Gastroesophageal sphincter (tissue), 4 donors: Measurements from ENCODE around the gene RPN1. TPM values are rescaled to one million over a fixed set of nuclear protein-coding genes. Genes with fewer than 3 reads are reported as not detected.
"Not testable (repeated sequence)": the region's sequence is repeated elsewhere in the genome, so short reads cannot be mapped to it uniquely, and the experiment has no call there.

Experiments used
- ATAC-seq: fragments of 150-250 bp; one replicate; pipeline ENCODE4 v1.9.1; 2016; ENCODE audit warnings: mild to moderate bottlenecking, moderate library complexity
- H3K27ac ChIP-seq, 4 donors: fragments of 200-600 bp; sonication (generic) in 3 of 4; 1 replicate in 3 of 4; 2 replicates in 1 of 4; pipeline ENCODE4 v1.5.1; 2016 to 2019
- H3K27me3 ChIP-seq: fragments of 200-600 bp; sonication (generic); one replicate; pipeline ENCODE4 v1.5.1; 2019
- H3K36me3 ChIP-seq, 2 donors: fragments of 200-600 bp; sonication (generic); one replicate each; pipeline ENCODE4 v1.5.1; 2019; ENCODE audit warnings: control low read depth in 1 of 2
- H3K4me1 ChIP-seq, 3 donors: fragments of 200-600 bp; sonication (generic); 1 replicate in 2 of 3; 2 replicates in 1 of 3; pipeline ENCODE4 v1.5.1; 2016 to 2019; ENCODE audit warnings: control low read depth in 2 of 3
- H3K4me3 ChIP-seq, 2 donors: fragments of 200-600 bp; sonication (generic); one replicate each; pipeline ENCODE4 v1.5.1; 2019; ENCODE audit warnings: mild to moderate bottlenecking in 1 of 2, moderate library complexity in 1 of 2
- H3K9me3 ChIP-seq, 3 donors: fragments of 200-600 bp; sonication (generic); one replicate each; pipeline ENCODE4 v1.5.1; 2017 to 2019; ENCODE audit warnings: control low read depth in 2 of 3
- EP300 ChIP-seq: sonication (generic); formaldehyde crosslinking; IDR thresholded peaks from one replicate; pipeline ENCODE4 v1.6.1; 2017; ENCODE audit warnings: antibody characterized with exemption, mild to moderate bottlenecking
- POLR2A ChIP-seq, 2 donors: fragments of 450-650 bp; IDR thresholded peaks; one replicate each; pipeline ENCODE4 v1.6.1; 2017; ENCODE audit warnings: antibody characterized with exemption in 2 of 2, mild to moderate bottlenecking in 2 of 2, moderate library complexity in 1 of 2
- POLR2AphosphoS5 ChIP-seq: sonication (generic); formaldehyde crosslinking; IDR thresholded peaks from one replicate; pipeline ENCODE4 v1.6.1; 2017; ENCODE audit warnings: antibody characterized with exemption
- WGBS, 2 donors: methylation state at CpG; one replicate each; pipeline ENCODE4 v1.1.5; 2018; ENCODE audit warnings: low coverage in 1 of 2; 5-methylcytosine and 5-hydroxymethylcytosine counted together
- total RNA-seq, 4 donors: library from RNA; depleted of rRNA; stranded (reverse); fragments of >200 nt; gene quantifications; one replicate each; pipeline ENCODE4 v1.1.0, GENCODE V29; 2016
- TF ChIP-seq, protein P1 (sequence below), 4 experiments: fragments of 200-600 bp in 2 of 4; fragments of 450-650 bp in 2 of 4; sonication (generic) in 1 of 4; IDR thresholded peaks; one replicate each; pipeline ENCODE4 v1.5.1; 2017 to 2019; ENCODE audit warnings: antibody characterized with exemption in 4 of 4, mild to moderate bottlenecking in 2 of 4, moderate library complexity in 2 of 4

Gene RPN1
- total RNA-seq, 4 donors from 2014 or later = 144 to 243 (median 182) TPM

DNA sequence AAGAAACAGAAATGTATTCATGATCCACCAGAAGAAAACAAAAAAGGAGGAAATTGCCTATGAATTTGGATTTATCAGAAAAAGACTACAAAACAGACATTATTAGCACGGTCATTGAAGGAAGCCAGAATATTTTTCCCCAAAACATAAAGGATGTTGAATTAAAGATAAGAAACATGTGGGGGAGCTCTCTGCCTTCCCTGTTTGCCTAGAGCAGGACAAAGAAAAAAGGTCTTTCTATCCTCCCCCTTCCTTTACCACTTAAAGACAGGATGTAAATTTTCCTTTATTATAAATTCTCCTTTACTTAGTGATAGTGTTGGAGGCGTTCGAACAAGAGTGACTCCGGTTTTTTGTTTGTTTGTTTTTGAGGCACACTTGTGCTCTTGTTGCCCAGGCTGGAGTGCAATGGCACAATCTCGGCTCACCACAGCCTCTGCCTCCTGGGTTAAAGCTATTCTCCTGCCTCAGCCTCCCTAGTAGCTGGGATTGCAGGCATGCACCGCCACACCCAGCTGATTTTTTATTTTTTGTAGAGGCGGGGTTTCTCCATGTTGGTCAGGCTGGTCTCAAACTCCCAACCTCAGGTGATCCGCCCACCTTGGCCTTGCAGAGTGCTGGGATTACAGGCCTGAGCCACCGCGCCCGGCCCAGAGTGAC, 14.9 kb upstream of the RPN1 start:
- Histone ChIP-seq H3K4me3 (no peak overlapping the region), H3K27ac (no peak overlapping the region), H3K4me1 (no peaks in the 10 kb centered on the region), H3K36me3 (no peaks in the 10 kb centered on the region), H3K9me3 (no peaks in the 10 kb centered on the region), H3K27me3 (peaks cover 3% of the 10 kb centered on the region)
- TF ChIP-seq POLR2A (IDR thresholded peaks at IDR 0.05) = no peak
- no peak for TF ChIP-seq POLR2AphosphoS5
- TF ChIP-seq, protein P1, sequence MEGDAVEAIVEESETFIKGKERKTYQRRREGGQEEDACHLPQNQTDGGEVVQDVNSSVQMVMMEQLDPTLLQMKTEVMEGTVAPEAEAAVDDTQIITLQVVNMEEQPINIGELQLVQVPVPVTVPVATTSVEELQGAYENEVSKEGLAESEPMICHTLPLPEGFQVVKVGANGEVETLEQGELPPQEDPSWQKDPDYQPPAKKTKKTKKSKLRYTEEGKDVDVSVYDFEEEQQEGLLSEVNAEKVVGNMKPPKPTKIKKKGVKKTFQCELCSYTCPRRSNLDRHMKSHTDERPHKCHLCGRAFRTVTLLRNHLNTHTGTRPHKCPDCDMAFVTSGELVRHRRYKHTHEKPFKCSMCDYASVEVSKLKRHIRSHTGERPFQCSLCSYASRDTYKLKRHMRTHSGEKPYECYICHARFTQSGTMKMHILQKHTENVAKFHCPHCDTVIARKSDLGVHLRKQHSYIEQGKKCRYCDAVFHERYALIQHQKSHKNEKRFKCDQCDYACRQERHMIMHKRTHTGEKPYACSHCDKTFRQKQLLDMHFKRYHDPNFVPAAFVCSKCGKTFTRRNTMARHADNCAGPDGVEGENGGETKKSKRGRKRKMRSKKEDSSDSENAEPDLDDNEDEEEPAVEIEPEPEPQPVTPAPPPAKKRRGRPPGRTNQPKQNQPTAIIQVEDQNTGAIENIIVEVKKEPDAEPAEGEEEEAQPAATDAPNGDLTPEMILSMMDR (IDR thresholded peaks at IDR 0.05) = no peak
- TF ChIP-seq EP300 = no peak
- no peak for ATAC-seq
- WGBS, 2 donors = 48 to 73% methylated on average over 5 to 10 of the region's 11 CpGs

DNA sequence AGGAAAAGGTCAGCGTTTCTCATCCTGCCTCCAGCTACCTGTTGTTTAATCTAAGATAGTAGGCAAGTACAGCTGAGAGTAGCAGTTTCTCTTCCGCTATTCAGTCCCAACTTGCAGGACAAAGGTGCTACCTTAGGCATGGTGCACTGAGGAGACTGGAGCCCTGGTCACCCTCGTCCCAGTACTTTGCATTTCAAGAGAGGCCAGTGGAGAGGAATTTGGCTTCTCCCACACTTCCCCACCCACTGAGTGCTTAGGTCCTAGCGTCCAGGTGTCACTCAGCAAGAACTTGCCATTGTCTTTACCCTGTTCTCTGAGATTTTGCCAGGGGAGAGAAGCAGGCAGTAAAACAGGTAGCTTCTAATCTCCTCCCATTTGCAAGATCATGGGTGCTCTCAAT, 12.5 kb upstream of the RPN1 start:
- no peak for TF ChIP-seq EP300
- no peak for TF ChIP-seq POLR2A (IDR thresholded peaks at IDR 0.05)
- TF ChIP-seq, protein P1 (IDR thresholded peaks at IDR 0.05) = no peak
- no peak for TF ChIP-seq POLR2AphosphoS5
- Histone ChIP-seq H3K9me3 (no peaks in the 10 kb centered on the region), H3K27me3 (peaks cover 3% of the 10 kb centered on the region), H3K36me3 (no peaks in the 10 kb centered on the region), H3K4me3 (no peak overlapping the region), H3K27ac (no peak overlapping the region), H3K4me1 (no peaks in the 10 kb centered on the region)
- WGBS, 2 donors = 83 to 100% methylated on average over 2 to 3 of the region's 4 CpGs
- ATAC-seq = no peak

DNA sequence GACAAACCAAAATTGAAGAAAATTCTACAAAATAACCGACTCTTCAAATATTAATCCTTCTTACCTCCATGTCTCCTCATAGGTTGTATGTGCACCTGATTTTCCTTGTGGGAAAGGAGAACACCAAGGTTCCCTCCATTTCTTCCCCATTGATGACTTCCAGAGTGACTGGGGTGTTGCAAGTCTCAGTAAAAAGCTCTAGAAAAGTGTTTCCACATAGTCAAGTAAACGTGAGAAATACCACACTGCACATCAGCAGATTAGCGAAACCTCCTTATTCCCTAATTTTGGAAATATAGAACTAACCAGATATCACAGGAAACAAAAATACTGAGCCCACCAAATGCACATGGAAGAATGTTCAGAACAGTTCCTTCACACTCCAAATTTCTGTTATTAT, 4.9 kb upstream of the RPN1 start:
- TF ChIP-seq, protein P1 (IDR thresholded peaks at IDR 0.05) = no peak
- TF ChIP-seq POLR2AphosphoS5 (no peak), EP300 (no peak), POLR2A (IDR thresholded peaks at IDR 0.05) (no peak)
- Histone ChIP-seq H3K27me3 (no peaks in the 10 kb centered on the region), H3K9me3 (no peaks in the 10 kb centered on the region), H3K36me3 (no peaks in the 10 kb centered on the region), H3K4me3 (no peak overlapping the region), H3K27ac (no peak overlapping the region), H3K4me1 (peaks cover 0 to 14% (median 0%) of the 10 kb centered on the region in 3 donors)
- WGBS, 2 donors = 73 to 82% methylated on average over 2 of the region's 3 CpGs
- ATAC-seq = no peak

DNA sequence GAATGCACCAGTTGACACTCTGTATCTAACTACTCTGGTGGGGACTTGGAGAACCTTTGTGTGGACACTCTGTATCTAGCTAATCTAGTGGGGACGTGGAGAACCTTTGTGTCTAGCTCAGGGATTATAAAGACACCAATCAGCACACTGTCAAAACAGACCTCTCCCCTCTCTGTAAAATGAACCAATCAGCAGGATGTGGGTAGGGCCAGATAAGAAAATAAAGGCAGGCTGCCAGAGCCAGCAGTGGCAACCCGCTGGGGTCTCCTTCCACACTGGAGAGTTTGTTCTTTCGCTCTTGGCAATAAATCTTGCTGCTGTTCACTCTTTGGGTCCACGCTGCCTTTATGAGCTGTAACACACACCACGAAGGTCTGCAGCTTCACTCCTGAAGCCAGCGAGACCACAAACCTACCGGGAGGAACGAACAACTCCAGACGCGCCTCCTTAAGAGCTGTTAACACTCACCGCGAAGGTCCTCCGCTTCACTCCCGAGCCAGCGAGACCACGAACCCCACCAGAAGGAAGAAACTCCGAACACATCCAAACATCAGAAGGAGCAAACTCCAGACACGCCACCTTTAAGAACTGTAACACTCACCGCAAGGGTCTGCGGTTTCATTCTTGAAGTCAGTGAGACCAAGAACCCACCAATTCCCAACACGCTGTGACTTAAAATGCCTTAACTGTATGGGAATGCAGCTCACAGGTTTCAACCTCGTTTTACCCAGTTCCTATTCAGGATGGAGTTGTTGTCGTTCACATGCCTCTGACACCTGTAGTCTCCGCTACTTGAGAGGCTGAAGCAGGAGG, 3.6 kb upstream of the RPN1 start:
- TF ChIP-seq, protein P1 (IDR thresholded peaks at IDR 0.05) = peak in 1 of 4 experiments; percentile 1
- ATAC-seq, H3K27me3 ChIP-seq, H3K9me3 ChIP-seq, H3K36me3 ChIP-seq, H3K27ac ChIP-seq: not testable (repeated sequence)
- 71 to 72% methylated on average over 8 to 18 of the region's 24 CpGs for WGBS, 2 donors
- Histone ChIP-seq H3K4me3 (peak overlapping the region in 1 of 2 donors; percentile 16), H3K4me1 (peaks cover 0 to 20% (median 0%) of the 10 kb centered on the region in 3 donors)
